CD4-positive, alpha-beta T cell treated with Interleukin-2 at 100 ng/mL for 4 hours (primary cell): ENCODE measurements around the gene AP2A2.
"Not testable (repeated sequence)": the region's sequence is repeated elsewhere in the genome, so short reads cannot be mapped to it uniquely, and the experiment has no call there.

Experiments
- DNase-seq: peaks from one replicate; pipeline ENCODE4 v3.0.0-alpha.2; 2020; ENCODE audit warnings: low spot score

Gene AP2A2

GRCh38 chr11:954392-955153 lies 28.9 kb downstream of the AP2A2 start:
- DNase-seq, result no peak

GRCh38 chr11:955154-956063 lies 29.7 kb downstream of the AP2A2 start:
- DNase-seq, result no peak

GRCh38 chr11:957212-957920 lies 31.7 kb downstream of the AP2A2 start:
- no peak for DNase-seq

GRCh38 chr11:958101-958500 lies 32.4 kb downstream of the AP2A2 start:
- no peak for DNase-seq

GRCh38 chr11:959027-959426 lies 33.4 kb downstream of the AP2A2 start:
- no peak for DNase-seq

GRCh38 chr11:959608-960007 lies 33.9 kb downstream of the AP2A2 start:
- DNase-seq, result no peak

GRCh38 chr11:961310-961920 lies 35.7 kb downstream of the AP2A2 start:
- not testable (repeated sequence) for DNase-seq

GRCh38 chr11:961921-962320 lies 36.3 kb downstream of the AP2A2 start:
- DNase-seq, result no peak

GRCh38 chr11:962688-963087 lies 37.0 kb downstream of the AP2A2 start:
- DNase-seq, result no peak

- DNase-seq, result no peak
These were observed 38.2 kb downstream of the AP2A2 start for GRCh38 chr11:963852-964251.

- no peak for DNase-seq
These were observed 39.6 kb downstream of the AP2A2 start for GRCh38 chr11:965206-965775.

- no peak for DNase-seq
These were observed 42.5 kb downstream of the AP2A2 start for GRCh38 chr11:967995-968751.

- no peak for DNase-seq
These were observed 43.2 kb downstream of the AP2A2 start for GRCh38 chr11:968822-969221.

- no peak for DNase-seq
These were observed 44.1 kb downstream of the AP2A2 start for GRCh38 chr11:969651-970205.

- DNase-seq, result peak; percentile 4
These were observed 44.7 kb downstream of the AP2A2 start for GRCh38 chr11:970319-970871.

GRCh38 chr11:971092-971690 lies 45.5 kb downstream of the AP2A2 start:
- DNase-seq, result no peak

- DNase-seq, result no peak
These were observed 46.2 kb downstream of the AP2A2 start for GRCh38 chr11:971731-972365.

GRCh38 chr11:972523-973211 lies 47.0 kb downstream of the AP2A2 start:
- DNase-seq, result no peak

GRCh38 chr11:973237-973636 lies 47.6 kb downstream of the AP2A2 start:
- DNase-seq, result no peak
